GM19351 (cell line): ENCODE measurements around the gene CFAP99.
"Not testable (repeated sequence)": the region's sequence is repeated elsewhere in the genome, so short reads cannot be mapped to it uniquely, and the experiment has no call there.

Experiments
- ATAC-seq: cut with Tn5 transposase; IDR thresholded peaks from one replicate; pipeline ENCODE4 v1.9.1; 2021; ENCODE audit warnings: mild to moderate bottlenecking, moderate library complexity; ENCODE audit not compliant: unreplicated experiment

The CFAP99 gene

DNA sequence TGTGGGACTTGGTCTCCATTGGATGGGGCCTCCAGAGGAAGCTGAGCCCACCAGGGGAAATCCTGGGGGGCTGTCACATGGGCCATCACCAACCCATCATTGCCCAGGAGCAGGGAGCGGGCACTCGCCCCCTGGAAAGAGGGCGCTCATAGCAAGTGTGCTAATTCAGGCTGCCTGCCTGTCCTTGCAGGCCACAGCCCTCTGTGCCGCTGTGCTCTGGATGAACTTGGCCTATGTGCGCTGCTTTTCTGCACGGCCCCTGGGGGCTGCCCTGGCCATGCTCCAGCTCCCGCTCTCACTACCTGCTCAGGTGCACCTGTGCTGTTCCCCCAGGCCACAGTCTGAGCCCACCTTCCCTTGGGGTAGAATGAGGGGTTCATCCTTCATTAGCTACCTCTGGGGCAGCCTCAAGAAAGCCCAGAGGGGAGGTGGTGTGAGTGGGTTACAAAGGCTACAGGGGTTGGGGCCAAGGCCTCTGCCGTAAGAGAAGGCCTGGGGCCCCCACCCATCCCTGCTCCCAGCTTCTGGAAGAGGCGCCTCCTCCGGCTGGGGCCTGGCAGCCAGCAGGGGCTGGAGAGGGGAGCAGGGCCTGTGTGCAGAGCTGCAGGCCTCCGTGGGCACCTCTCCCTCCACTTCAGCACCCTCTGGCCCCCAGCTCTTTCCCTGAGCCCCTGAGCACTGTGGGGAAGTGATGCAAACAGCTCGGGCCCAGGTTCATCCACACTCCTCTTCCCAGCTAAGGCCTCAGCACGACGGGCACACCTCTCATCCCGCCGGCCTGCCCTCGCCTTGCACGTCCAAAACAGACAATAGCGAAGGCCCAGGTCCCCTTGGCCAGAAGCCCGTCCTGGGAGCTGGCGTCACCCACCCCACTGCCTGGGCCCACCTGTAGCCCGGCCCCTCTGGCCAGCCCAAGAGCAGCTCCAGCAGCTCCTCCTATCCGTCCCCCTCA, 8.9 kb downstream of the CFAP99 start:
- ATAC-seq, result no peak

DNA sequence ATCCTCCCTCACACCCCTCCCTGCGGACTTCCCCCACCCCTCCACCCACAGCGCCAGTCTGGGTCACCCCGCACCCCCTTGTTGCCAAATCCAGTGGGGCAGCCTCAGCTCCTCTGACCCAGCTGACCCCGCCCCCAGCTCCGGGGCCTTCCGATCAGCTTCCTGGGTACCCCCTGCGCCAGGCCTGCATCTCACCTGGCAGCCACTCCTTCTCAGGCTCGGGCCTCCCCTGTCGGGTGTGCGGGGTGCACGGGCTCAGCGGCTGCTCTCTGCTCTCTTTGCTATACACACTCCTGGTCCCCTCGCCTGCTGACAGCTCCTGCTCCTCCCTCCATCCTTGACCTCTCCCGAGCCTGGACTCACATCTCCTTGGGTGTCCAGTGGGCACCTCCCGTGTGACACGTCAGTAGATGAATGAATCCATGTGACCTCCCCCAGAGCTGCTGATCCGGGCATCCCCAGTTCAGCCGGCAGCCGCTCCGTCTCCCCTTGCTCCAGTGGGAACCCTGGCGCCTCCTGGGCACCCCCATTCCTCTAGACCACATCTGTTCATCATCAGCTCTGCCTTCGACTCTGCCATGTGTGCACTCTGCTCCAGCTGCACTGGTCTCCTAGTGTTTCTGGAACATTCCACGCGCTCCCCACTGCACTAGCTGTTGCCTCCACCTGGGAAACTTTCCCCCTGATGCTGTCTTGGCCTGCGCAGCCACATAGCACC, 9.9 kb downstream of the CFAP99 start:
- no peak for ATAC-seq

DNA sequence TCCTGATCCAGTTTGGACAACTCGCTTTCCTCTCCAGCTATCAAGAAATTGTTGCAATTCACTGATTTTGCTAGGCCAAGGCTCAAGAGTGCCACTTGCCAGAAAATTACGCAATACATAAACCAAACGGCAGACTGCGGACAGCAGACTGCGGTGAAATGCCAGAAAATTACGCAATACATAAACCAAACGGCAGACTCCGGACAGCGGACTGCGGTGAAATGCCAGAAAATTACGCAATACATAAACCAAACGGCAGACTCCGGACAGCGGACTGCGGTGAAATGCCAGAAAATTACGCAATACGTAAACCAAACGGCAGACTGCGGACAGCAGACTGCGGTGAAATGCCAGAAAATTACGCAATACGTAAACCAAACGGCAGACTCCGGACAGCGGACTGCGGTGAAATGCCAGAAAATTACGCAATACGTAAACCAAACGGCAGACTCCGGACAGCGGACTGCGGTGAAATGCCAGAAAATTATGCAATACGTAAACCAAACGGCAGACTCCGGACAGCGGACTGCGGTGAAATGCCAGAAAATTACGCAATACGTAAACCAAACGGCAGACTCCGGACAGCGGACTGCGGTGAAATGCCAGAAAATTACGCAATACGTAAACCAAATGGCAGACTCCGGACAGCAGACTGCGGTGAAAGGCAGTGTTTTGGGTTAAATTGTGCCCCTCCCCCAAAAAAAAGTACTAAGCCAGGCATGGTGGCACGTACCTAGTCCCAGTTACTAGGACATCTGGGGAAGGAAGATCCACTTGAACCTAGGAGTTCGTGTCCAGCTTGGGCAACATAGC, 11.4 kb downstream of the CFAP99 start:
- not testable (repeated sequence) for ATAC-seq

DNA sequence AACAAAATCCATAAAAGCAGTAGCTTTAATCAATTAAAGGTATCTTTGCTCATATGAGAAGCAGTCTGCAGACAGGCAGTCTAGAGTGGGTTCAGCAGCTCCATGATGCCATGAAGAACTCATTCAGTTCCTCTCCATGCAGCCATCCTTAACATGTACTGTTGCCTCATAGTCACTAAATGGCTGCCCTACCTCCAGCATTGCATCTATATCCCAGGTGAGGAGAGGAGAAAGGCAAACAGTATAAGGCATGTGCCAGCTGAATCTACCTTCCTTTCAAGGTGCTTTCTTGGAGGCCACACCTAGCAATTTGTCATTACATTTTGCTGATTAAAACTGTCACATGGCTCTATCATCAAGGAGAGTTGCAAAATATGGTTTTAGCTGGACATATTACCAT, 13.2 kb downstream of the CFAP99 start:
- ATAC-seq, result no peak

DNA sequence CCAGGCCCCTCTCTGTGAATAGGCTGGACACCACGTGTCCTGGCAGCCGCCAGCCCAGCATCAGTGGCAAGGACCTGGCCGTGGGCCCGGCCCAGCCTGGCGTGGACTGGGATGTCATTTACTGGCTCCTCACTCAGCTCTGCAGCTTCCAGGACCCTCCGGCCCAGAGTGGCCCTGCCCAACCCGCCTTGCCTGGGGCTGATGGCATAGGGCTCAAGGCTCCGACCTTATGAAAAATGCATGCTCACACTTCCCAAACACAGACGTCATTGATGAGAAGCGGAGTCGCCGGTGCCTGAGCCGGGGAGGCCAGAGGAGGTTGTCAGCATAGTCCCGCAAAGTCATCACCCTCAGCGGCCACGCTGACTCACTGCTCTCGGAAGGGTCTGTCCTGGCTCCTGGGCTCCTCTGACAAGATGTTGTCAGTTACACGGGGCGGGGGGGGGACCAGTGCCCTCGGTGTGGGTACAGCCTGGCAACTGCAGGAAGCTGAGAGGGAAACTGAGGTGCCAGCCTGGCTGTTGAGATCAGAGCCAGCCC, 14.3 kb downstream of the CFAP99 start:
- no peak for ATAC-seq

DNA sequence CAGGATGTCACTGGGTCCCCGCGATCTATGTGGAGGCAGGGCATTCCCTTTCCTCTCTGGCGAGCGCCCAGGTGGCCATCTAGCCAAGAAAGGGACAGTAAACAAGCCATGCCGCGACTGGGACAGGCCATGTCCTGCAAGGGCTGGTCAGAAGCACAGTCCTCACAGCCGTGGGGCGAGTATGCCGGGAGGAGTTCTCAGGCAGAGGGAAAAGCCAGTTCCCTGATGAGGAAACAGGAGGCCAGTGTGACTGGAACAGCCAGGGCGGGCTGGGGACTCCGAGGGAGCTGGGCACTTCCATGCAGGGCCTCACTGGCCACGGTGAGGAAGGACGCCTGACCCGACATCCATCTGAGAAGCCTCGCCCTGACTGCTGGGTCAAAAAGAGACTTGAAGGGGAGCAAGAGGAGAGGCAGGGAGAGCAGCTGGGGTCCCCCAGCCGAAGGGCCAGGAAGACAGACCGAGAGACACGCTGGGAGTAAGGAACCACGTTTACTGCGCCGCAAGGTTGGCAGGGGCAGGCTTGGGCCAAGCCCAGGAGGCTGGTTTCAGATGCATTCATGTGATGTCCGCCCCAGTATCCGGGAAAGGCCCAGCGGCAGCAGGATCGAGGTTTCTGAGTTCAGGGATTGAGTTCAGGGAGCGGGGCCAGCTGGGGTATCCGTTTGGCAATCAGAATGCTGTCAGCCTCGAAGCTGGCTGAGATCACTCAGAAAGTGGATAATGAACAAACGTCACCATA, 15.0 kb downstream of the CFAP99 start:
- no peak for ATAC-seq

DNA sequence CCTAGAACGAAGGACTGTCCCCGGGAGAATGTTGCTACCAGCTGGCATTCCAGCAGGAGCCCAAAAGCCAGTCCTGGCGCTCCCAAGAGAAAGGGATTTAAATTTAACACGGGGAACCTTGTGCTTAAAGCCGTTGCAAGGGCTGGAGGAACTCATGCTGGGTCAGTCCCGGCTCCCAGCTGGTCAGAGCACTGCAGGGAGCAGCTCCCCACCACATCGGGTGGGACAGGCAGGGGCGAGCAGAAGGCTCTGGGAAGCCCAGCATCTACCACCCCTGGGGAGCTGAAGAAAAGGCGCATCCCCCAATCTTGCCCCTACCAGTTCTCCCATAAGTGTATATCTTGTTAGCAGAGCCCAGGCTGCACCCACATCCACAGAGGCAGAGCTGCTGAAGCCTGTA, 15.7 kb downstream of the CFAP99 start:
- no peak for ATAC-seq

DNA sequence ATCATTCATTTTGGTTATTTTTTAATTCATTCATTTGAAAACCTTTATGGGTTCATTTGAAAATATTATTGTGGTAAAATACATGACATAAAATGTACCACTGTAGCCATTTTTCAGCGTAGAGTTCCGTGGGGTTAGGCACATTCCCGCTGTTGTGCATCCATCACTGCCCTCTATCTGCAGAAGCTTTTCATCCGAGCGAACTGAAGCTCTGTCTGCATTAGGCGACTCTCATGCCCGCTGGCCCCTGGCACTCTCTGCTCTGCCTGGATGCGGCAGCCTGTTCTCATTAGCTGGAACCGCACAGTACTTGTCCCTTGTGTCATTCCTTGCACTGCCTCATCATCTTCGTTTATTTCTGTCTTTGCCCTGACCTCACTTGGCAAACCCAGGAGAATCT, 17.5 kb downstream of the CFAP99 start:
- no peak for ATAC-seq

DNA sequence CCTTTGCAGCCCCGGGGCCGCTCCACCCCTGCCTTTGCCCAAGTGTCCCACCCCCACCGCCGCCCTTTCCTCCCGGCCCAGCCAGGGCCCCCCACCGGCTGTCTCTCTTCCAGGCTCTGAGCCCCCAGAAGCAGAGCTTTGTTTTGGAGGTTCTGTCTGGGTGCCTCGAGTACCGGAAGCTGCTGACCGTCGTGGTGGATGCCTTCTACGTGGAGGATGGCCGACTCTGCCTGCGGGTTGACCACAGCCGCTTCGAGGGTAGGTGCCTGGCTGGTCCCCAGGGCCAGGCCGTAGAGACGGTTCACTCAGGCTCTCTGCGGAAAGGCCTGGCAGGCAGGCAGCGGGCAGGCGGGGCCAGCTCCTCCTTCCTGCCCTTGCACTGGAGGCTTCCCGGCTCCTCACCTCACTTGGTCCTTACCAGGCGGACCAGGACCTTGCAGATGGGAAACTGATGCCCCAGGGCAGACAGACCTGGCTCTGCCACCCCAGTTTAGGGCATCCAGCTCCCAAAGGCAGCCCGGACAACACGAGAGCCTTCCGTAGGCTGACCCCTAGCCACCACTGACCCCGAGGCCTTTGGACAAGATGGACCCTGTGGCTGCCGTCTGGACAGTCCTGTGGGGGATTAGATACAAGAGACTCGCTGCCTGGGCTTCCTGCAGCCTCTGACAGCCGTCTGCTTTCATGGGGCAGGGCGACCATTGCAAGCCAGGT, 18.2 kb downstream of the CFAP99 start:
- no peak for ATAC-seq

DNA sequence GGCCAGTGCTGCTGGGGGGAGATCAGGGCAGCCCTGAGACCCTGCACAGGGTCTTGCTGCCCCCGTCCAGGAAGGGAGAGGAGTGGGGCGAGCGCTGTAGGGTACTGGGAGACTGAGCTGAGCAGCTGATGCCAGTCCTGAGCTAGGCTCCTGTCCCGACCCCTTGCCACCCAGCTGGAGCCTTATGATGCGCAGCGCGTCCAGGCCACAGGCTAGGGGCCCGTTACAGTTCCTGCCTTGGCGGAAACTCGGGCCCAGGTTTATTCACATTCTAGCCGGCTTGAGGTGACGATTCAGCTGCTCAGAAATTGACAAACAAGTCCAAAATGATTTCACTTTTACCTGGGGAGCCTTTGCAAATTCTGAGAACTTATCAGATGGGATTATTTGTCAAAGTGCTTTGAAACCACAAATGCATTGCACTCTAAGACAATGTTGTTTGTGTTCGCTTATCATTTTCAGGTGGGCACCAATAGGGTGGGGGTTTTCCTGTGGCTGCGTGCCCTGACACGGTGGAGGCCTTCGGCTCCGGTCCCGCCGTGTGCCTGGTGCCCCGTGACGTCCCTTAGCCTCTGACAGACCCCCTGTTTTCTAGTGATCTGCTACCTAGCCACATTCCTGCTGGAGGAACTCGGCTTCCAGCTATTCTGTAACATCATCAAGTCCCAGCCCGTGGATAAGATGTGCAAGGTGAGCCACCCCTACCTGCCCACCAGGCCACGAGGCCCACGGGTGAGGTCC, 18.9 kb downstream of the CFAP99 start:
- no peak for ATAC-seq

DNA sequence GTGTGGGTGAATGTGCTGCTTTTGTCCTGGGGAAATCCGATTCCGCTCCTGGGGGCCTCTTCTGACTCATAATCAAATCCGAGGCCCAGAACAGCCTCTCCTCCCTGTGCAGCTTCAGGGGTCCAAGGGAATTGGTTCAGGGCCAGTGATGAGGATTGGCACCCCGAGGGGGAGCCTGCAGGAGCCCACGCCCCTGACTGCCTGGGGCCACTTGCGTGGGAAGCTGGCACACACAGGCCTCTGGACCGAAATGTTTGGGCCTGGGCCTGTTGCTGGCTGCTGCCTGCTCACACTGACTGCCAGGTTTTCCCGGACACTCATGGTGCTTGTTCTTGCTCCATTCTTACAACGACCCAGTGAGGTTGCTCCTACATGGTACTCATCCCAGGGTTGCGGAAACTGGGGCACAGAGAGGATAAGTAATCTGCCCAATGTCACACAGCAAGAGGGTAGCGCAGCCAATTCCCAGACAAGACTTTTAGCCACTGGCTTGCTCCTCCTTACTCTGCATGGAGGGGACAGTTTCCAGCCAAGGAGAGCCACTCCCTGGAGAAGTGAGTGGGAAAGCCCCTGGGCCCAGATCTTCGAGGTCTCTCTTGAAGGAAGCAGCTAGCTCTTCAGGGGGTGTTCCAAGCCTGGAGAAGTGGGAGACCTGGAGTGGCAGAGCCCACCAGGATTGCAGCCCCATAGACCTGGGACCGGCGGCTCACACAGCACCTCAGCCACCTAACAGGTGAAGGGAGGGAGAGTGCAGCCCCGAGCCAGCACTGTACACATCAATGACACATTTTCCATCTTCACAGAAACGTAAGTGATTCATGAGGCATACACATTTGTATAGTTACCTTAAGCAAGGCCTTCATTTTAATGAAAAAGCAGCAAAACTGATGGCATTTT, 20.3 kb downstream of the CFAP99 start:
- no peak for ATAC-seq

DNA sequence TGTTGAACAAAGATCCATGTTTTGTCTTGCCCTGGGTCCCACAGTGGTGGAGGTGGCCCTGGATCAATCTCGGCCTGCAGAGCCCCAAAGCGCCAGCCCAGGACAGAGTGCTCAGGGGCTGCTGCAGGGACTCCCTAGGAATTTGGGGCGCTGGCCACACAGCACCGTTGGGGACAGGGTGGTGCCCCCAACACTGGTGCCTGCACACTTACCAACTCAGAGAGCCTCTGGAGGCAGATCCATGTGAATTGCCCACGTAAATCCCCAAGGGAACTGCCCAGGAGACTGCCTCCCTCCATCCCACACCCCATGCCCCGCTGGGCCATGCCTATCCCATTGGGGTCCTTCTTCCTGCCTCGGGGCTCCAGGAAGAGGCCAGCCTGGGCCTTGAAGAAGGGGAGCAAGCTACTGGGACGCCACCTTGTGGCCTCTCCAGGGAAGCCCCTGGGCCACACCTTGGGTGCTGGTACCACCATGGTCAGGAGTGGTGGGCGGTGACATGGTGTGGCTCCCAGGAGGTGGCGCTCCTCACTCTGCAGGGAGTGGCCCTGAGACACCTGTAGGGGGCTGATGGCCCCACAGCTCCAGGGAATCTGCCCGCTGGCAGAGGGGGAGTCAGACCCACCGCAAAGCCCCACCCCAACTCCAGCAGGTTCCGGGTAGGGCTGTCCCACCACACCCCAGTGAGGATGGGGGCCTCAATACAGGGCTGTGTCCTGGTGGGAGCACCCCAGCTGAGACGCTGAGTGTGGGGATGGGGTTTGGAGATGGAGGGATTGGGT, 22.8 kb downstream of the CFAP99 start:
- ATAC-seq, result peak; percentile 92

DNA sequence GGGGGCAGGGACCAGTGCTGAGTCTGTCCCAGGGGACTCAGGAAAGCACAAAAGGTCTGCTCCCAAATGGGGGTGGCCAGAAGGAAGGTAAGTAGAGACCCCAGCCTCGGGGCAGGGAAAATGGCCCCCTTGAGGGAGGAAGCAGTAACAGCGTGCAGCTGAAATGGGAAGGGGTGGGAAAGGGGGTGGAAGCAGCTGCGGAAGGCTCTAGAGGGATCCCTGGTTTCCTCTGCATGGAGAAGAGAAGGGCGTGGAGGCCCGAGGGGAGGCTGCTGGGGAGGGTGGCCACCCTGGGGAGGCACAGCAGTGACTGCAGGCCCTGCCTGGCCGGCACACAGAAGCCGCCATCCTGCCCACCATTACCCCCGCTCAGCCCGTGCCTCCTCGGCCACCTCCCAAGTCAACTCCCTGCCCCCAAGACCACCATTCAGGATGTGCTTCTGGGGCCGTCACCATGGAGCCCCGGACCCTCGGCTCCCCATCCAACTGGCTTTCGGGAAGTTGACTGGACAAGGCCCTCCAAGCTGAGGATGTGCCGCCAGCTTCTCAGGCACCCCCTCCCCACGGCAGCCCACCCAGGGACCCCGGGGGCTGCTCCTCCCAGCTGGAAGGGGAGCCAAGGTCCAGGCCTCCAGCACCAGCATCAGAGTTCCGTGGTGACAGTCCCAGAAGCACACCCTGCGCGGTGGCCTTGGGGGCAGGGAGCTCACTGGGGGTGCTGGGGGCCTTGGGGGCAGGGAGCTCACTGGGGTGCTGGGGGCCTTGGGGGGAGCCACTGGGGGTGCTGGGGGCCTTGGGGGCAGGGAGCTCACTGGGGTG, 23.6 kb downstream of the CFAP99 start:
- ATAC-seq, result no peak

DNA sequence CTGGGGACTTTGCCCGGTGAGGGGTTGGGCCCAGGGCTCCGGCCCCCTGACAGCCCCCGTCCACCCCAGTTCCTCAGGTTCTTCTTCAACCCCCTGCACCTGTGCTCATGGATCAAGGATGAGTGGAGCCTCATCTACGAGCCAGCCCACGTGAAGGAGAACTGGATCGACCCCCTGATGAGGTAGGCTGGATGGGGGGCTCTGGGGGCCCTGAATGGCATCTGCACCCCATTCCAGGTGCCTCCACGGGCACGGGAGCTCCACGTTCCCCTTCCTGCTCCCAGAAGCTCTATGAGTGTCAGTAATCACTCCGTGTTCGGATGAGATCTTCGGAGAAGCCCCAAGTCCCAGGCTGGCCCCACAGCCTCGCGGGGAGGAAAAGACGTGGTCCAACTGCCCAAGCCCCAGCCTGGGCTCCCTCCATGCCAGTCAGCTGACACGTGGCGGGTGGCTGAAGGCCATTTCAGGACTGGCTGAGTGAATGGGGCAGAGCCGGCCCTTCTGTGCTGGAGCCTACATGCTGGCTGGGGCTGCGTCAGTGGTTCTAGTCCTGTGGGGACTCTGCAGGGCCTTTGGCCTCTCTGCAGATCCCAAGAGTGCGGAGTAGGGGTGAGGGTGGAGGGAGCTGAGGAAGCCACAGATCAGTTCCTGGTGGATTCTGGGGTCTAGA, 24.4 kb downstream of the CFAP99 start:
- ATAC-seq, result no peak

DNA sequence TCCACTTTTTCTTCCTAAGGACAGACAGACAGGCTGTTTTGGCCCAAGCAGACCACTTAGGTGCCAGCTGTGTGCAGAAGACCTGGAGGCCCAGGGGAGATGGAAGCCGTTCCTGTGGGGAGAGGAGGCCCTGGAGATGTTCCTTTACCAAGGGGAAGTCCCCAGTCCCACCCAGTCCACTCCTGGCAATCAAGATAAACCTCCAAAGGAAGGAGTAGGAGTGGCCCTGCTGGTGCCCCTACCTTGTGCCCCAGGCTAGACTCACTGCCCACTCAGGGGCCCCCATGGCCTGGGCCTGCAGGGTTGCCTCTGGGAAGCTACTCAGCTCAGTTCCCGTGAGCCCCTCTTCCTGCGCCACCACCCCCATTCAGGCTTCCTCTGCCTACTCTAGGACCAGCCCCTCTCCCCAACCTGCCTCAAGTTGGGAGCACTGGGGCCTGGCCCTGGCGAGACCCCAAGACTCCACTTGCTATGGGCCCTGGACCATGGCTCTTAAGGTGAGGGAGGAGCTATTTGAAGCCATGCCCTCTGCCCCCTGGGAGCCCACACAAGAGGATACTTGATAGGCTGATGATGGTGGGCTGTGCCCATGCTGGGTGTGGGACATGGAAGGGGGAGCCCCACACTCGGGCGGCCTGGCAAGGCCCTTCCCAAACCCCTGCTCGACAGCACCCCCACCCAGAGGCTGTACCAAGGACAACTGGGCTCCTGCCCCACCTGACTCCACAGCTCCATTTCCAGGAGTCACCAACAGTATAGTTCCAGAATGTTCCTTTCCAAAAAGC, 25.4 kb downstream of the CFAP99 start:
- no peak for ATAC-seq
